Activated naive CD8-positive, alpha-beta T cell treated with anti-CD3 and anti-CD28 coated beads for 36 hours (primary cell): Measurements from ENCODE around the gene CHRFAM7A. TPM values are rescaled to one million over a fixed set of nuclear protein-coding genes. Genes with fewer than 3 reads are reported as not detected.
A peak's percentile ranks its signal among the peaks of the same experiment; 100 is the strongest.
"Not testable (repeated sequence)": the region's sequence is repeated elsewhere in the genome, so short reads cannot be mapped to it uniquely, and the experiment has no call there.

ENCODE experiments used
- DNase-seq: peaks from one replicate; pipeline ENCODE4 v3.0.0; 2021
- H3K27ac Mint-ChIP-seq: one replicate; pipeline ENCODE4 v1.8.0; 2022; ENCODE audit warnings: mild to moderate bottlenecking, moderate library complexity, mixed read lengths
- H3K27me3 Mint-ChIP-seq: one replicate; pipeline ENCODE4 v1.8.0; 2022; ENCODE audit warnings: mild to moderate bottlenecking, mixed read lengths
- H3K36me3 Mint-ChIP-seq: one replicate; pipeline ENCODE4 v1.8.0; 2021; ENCODE audit warnings: mild to moderate bottlenecking, mixed read lengths
- H3K4me1 Mint-ChIP-seq: one replicate; pipeline ENCODE4 v1.8.0; 2021; ENCODE audit warnings: mixed read lengths
- H3K4me3 Mint-ChIP-seq: one replicate; pipeline ENCODE4 v1.8.0; 2022; ENCODE audit warnings: mild to moderate bottlenecking, moderate library complexity, mixed read lengths
- H3K9me3 Mint-ChIP-seq: one replicate; pipeline ENCODE4 v1.8.0; 2022; ENCODE audit warnings: mixed read lengths
- total RNA-seq, 2 experiments: library from RNA; stranded (reverse); gene quantifications; one replicate each; pipeline ENCODE4 v1.2.3, GENCODE V29; 2021

Gene CHRFAM7A
- total RNA-seq: 1 to 10 TPM in 1 of 2 experiments, under 1 TPM in 1; 0.04 to 1.2 TPM

GRCh38 chr15:30392766-30393663 lies at the start of gene CHRFAM7A:
CHRFAM7A (minus strand) TSS chr15:30393540; CDS start chr15:30383351, 10,189 bp downstream.
- H3K36me3 Mint-ChIP-seq, H3K27me3 Mint-ChIP-seq, DNase-seq, H3K4me3 Mint-ChIP-seq, H3K9me3 Mint-ChIP-seq, H3K27ac Mint-ChIP-seq, H3K4me1 Mint-ChIP-seq: not testable (repeated sequence)

GRCh38 chr15:30438348-30438747 lies 45.0 kb upstream of the CHRFAM7A start:
- not testable (repeated sequence) for H3K36me3 Mint-ChIP-seq, H3K27me3 Mint-ChIP-seq, DNase-seq, H3K4me1 Mint-ChIP-seq, H3K27ac Mint-ChIP-seq, H3K4me3 Mint-ChIP-seq, H3K9me3 Mint-ChIP-seq

GRCh38 chr15:30435878-30436277 lies 42.5 kb upstream of the CHRFAM7A start:
- not testable (repeated sequence) for H3K4me1 Mint-ChIP-seq, H3K27ac Mint-ChIP-seq, H3K36me3 Mint-ChIP-seq, H3K27me3 Mint-ChIP-seq, DNase-seq, H3K9me3 Mint-ChIP-seq, H3K4me3 Mint-ChIP-seq

- H3K27me3 Mint-ChIP-seq, H3K4me3 Mint-ChIP-seq, H3K4me1 Mint-ChIP-seq, H3K36me3 Mint-ChIP-seq, H3K27ac Mint-ChIP-seq, DNase-seq, H3K9me3 Mint-ChIP-seq: not testable (repeated sequence)
These were observed 27.4 kb upstream of the CHRFAM7A start for GRCh38 chr15:30420723-30421122.

- H3K27me3 Mint-ChIP-seq, H3K36me3 Mint-ChIP-seq, H3K27ac Mint-ChIP-seq, H3K4me3 Mint-ChIP-seq, H3K9me3 Mint-ChIP-seq, H3K4me1 Mint-ChIP-seq, DNase-seq: not testable (repeated sequence)
These were observed 20.8 kb upstream of the CHRFAM7A start, which contains the start of gene GOLGA8R for GRCh38 chr15:30414160-30414559. GOLGA8R (minus strand) TSS chr15:30414260; CDS start chr15:30414162, 98 bp downstream.

- H3K27me3 Mint-ChIP-seq, DNase-seq, H3K4me1 Mint-ChIP-seq, H3K27ac Mint-ChIP-seq, H3K9me3 Mint-ChIP-seq, H3K4me3 Mint-ChIP-seq, H3K36me3 Mint-ChIP-seq: not testable (repeated sequence)
These were observed 14.3 kb upstream of the CHRFAM7A start for GRCh38 chr15:30407636-30408035.

GRCh38 chr15:30398988-30399387 lies 5.6 kb upstream of the CHRFAM7A start:
- not testable (repeated sequence) for H3K27ac Mint-ChIP-seq, H3K36me3 Mint-ChIP-seq, H3K4me3 Mint-ChIP-seq, H3K27me3 Mint-ChIP-seq, H3K9me3 Mint-ChIP-seq, H3K4me1 Mint-ChIP-seq
- DNase-seq: peak; percentile 46

GRCh38 chr15:30393664-30393991 lies 288 bp upstream of the CHRFAM7A start:
- H3K27ac Mint-ChIP-seq, H3K4me1 Mint-ChIP-seq, H3K27me3 Mint-ChIP-seq, H3K36me3 Mint-ChIP-seq, H3K4me3 Mint-ChIP-seq, H3K9me3 Mint-ChIP-seq, DNase-seq: not testable (repeated sequence)

GRCh38 chr15:30386318-30386887 lies 6.9 kb downstream of the CHRFAM7A start:
- not testable (repeated sequence) for H3K9me3 Mint-ChIP-seq, H3K4me3 Mint-ChIP-seq, H3K27ac Mint-ChIP-seq, H3K4me1 Mint-ChIP-seq, DNase-seq, H3K27me3 Mint-ChIP-seq, H3K36me3 Mint-ChIP-seq

- not testable (repeated sequence) for H3K9me3 Mint-ChIP-seq, H3K4me3 Mint-ChIP-seq, H3K27me3 Mint-ChIP-seq, DNase-seq, H3K27ac Mint-ChIP-seq, H3K4me1 Mint-ChIP-seq, H3K36me3 Mint-ChIP-seq
These were observed 16.3 kb downstream of the CHRFAM7A start for GRCh38 chr15:30377082-30377413.

- not testable (repeated sequence) for H3K36me3 Mint-ChIP-seq, H3K4me1 Mint-ChIP-seq, H3K27me3 Mint-ChIP-seq, H3K27ac Mint-ChIP-seq, H3K9me3 Mint-ChIP-seq, H3K4me3 Mint-ChIP-seq, DNase-seq
These were observed 16.8 kb downstream of the CHRFAM7A start for GRCh38 chr15:30376375-30377081.

GRCh38 chr15:30375872-30376271 lies 17.5 kb downstream of the CHRFAM7A start:
- not testable (repeated sequence) for H3K27me3 Mint-ChIP-seq, H3K9me3 Mint-ChIP-seq, H3K4me1 Mint-ChIP-seq, H3K36me3 Mint-ChIP-seq, H3K27ac Mint-ChIP-seq, DNase-seq, H3K4me3 Mint-ChIP-seq

GRCh38 chr15:30374862-30375261 lies 18.5 kb downstream of the CHRFAM7A start:
- H3K27ac Mint-ChIP-seq, H3K4me3 Mint-ChIP-seq, DNase-seq, H3K9me3 Mint-ChIP-seq, H3K36me3 Mint-ChIP-seq, H3K4me1 Mint-ChIP-seq, H3K27me3 Mint-ChIP-seq: not testable (repeated sequence)

- DNase-seq, H3K36me3 Mint-ChIP-seq, H3K9me3 Mint-ChIP-seq: not testable (repeated sequence)
These were observed 25.1 kb downstream of the CHRFAM7A start for GRCh38 chr15:30368271-30368670.

GRCh38 chr15:30367246-30367645 lies 26.1 kb downstream of the CHRFAM7A start:
- not testable (repeated sequence) for DNase-seq, H3K9me3 Mint-ChIP-seq, H3K4me3 Mint-ChIP-seq, H3K27ac Mint-ChIP-seq, H3K27me3 Mint-ChIP-seq, H3K36me3 Mint-ChIP-seq, H3K4me1 Mint-ChIP-seq

More at GRCh38 chr15:30368271-30368670, 25.1 kb downstream of the CHRFAM7A start:
- H3K4me3 Mint-ChIP-seq, H3K27ac Mint-ChIP-seq, H3K4me1 Mint-ChIP-seq, H3K27me3 Mint-ChIP-seq: not testable (repeated sequence)

GRCh38 chr15:30361404-30361803 lies 31.9 kb downstream of the CHRFAM7A start:
- H3K36me3 Mint-ChIP-seq, H3K4me1 Mint-ChIP-seq, H3K27me3 Mint-ChIP-seq, H3K4me3 Mint-ChIP-seq, H3K9me3 Mint-ChIP-seq, H3K27ac Mint-ChIP-seq, DNase-seq: not testable (repeated sequence)
